GM19372 (cell line): Measurements from ENCODE around the gene ATAD3B.
"Not testable (repeated sequence)": the region's sequence is repeated elsewhere in the genome, so short reads cannot be mapped to it uniquely, and the experiment has no call there.

ENCODE experiments used
- ATAC-seq: cut with Tn5 transposase; IDR thresholded peaks from one replicate; pipeline ENCODE4 v1.9.1; 2021; ENCODE audit warnings: mild to moderate bottlenecking, low read depth, moderate library complexity; ENCODE audit not compliant: unreplicated experiment

ATAD3B gene

GRCh38 chr1:1505801-1506200 is 34.2 kb downstream of the ATAD3B start:
- ATAC-seq = not testable (repeated sequence)

GRCh38 chr1:1507305-1507704 is 35.7 kb downstream of the ATAD3B start:
- no peak for ATAC-seq

- ATAC-seq = not testable (repeated sequence)
Observed at GRCh38 chr1:1508775-1509464, 37.4 kb downstream of the ATAD3B start.

GRCh38 chr1:1509465-1509850 is 37.9 kb downstream of the ATAD3B start:
- not testable (repeated sequence) for ATAC-seq

- no peak for ATAC-seq
Observed at GRCh38 chr1:1510912-1511532, 39.5 kb downstream of the ATAD3B start.

- ATAC-seq = peak; percentile 89
Observed at GRCh38 chr1:1511533-1512285, 40.1 kb downstream of the ATAD3B start, which contains the start of gene ATAD3A. TSS of gene ATAD3A (plus strand) at chr1:1512162. CDS start at chr1:1512269, 107 bp downstream.

GRCh38 chr1:1512425-1512824 is 40.9 kb downstream of the ATAD3B start:
- not testable (repeated sequence) for ATAC-seq

- ATAC-seq = not testable (repeated sequence)
Observed at GRCh38 chr1:1513675-1514074, 42.1 kb downstream of the ATAD3B start.

GRCh38 chr1:1514376-1514775 is 42.8 kb downstream of the ATAD3B start:
- ATAC-seq = not testable (repeated sequence)

- not testable (repeated sequence) for ATAC-seq
Observed at GRCh38 chr1:1516923-1517322, 45.4 kb downstream of the ATAD3B start.

- no peak for ATAC-seq
Observed at GRCh38 chr1:1517973-1518620, 46.5 kb downstream of the ATAD3B start.

- not testable (repeated sequence) for ATAC-seq
Observed at GRCh38 chr1:1518621-1519007, 47.0 kb downstream of the ATAD3B start.

- not testable (repeated sequence) for ATAC-seq
Observed at GRCh38 chr1:1519805-1520505, 48.4 kb downstream of the ATAD3B start.

GRCh38 chr1:1521331-1521730 is 49.8 kb downstream of the ATAD3B start:
- no peak for ATAC-seq

GRCh38 chr1:1522536-1522935 is 51.0 kb downstream of the ATAD3B start:
- not testable (repeated sequence) for ATAC-seq

GRCh38 chr1:1523226-1523625 is 51.7 kb downstream of the ATAD3B start:
- ATAC-seq = not testable (repeated sequence)

- not testable (repeated sequence) for ATAC-seq
Observed at GRCh38 chr1:1523651-1524050, 52.1 kb downstream of the ATAD3B start.

GRCh38 chr1:1524750-1525383 is 53.3 kb downstream of the ATAD3B start:
- ATAC-seq = not testable (repeated sequence)

GRCh38 chr1:1526476-1526875 is 54.9 kb downstream of the ATAD3B start:
- ATAC-seq = not testable (repeated sequence)
